WTC11 (cell line): ENCODE data around the gene KCNK3.

Experiments used
- CREB1 ChIP-seq: sonication (generic); formaldehyde crosslinking; IDR thresholded peaks from 2 replicates; pipeline ENCODE4 v1.8.0; 2023; ENCODE audit warnings: mild to moderate bottlenecking, missing genetic modification reagents
- FOXJ3 ChIP-seq: sonication (generic); formaldehyde crosslinking; IDR thresholded peaks from 2 replicates; pipeline ENCODE4 v1.9.0; 2021; ENCODE audit warnings: missing genetic modification reagents, mild to moderate bottlenecking, borderline replicate concordance
- GTF2I ChIP-seq: fragments of 250-450 bp; sonication (Bioruptor Pico); conservative IDR thresholded peaks from 2 replicates; pipeline ENCODE4 v1.4.0; 2021; ENCODE audit warnings: mild to moderate bottlenecking
- NR1H2 ChIP-seq: sonication (generic); formaldehyde crosslinking; IDR thresholded peaks from 2 replicates; pipeline ENCODE4 v1.9.0; 2021; ENCODE audit warnings: mild to moderate bottlenecking, moderate library complexity, missing genetic modification reagents
- NR3C1 ChIP-seq: sonication (generic); formaldehyde crosslinking; conservative IDR thresholded peaks from 2 replicates; pipeline ENCODE4 v1.8.1; 2023; ENCODE audit warnings: low read depth, mild to moderate bottlenecking, missing genetic modification reagents
- SP1 ChIP-seq: sonication (generic); formaldehyde crosslinking; conservative IDR thresholded peaks from 2 replicates; pipeline ENCODE4 v1.8.1; 2022; ENCODE audit warnings: missing genetic modification reagents
- ZNF232 ChIP-seq: sonication (generic); formaldehyde crosslinking; IDR thresholded peaks from 2 replicates; pipeline ENCODE4 v1.8.0; 2022; ENCODE audit warnings: mild to moderate bottlenecking, missing genetic modification reagents
- TF ChIP-seq, protein P1 (sequence below): fragments of 200-600 bp; IDR thresholded peaks from 2 replicates; pipeline ENCODE4 v1.8.0; 2022; ENCODE audit warnings: antibody characterized with exemption
- TF ChIP-seq, protein P2 (sequence below): sonication (generic); formaldehyde crosslinking; IDR thresholded peaks from 2 replicates; pipeline ENCODE4 v1.8.1; 2022; ENCODE audit warnings: mild to moderate bottlenecking, missing genetic modification reagents, moderate library complexity, borderline replicate concordance
- TF ChIP-seq, protein P3 (sequence below): sonication (generic); formaldehyde crosslinking; IDR thresholded peaks from 2 replicates; pipeline ENCODE4 v1.8.1; 2023; ENCODE audit warnings: mild to moderate bottlenecking, missing genetic modification reagents, moderate library complexity

DNA sequence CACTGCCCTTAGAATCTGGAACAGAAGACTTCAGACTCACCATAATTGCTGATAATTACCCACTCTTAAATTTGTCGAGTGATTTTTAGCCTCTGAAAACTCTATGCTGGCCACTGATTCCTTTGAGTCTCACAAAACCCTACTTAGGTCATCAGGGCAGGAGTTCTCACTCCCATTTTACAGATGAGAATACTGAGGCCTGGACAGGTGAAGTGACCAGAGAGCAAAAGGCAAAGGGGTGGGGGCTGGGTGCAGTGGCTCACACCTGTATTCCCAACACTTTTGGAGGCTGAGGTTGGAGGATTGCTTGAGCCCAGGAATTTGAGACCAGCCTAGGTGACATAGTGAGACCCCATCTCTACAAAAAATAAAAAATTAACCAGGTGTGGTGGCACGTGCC is 36.8 kb downstream of the KCNK3 start:
- no peak for TF ChIP-seq FOXJ3 (CRISPR knock-in tag)
- no peak for TF ChIP-seq NR3C1 (CRISPR knock-in tag)
- TF ChIP-seq NR1H2 (CRISPR knock-in tag) = no peak
- TF ChIP-seq, protein P1, sequence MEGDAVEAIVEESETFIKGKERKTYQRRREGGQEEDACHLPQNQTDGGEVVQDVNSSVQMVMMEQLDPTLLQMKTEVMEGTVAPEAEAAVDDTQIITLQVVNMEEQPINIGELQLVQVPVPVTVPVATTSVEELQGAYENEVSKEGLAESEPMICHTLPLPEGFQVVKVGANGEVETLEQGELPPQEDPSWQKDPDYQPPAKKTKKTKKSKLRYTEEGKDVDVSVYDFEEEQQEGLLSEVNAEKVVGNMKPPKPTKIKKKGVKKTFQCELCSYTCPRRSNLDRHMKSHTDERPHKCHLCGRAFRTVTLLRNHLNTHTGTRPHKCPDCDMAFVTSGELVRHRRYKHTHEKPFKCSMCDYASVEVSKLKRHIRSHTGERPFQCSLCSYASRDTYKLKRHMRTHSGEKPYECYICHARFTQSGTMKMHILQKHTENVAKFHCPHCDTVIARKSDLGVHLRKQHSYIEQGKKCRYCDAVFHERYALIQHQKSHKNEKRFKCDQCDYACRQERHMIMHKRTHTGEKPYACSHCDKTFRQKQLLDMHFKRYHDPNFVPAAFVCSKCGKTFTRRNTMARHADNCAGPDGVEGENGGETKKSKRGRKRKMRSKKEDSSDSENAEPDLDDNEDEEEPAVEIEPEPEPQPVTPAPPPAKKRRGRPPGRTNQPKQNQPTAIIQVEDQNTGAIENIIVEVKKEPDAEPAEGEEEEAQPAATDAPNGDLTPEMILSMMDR = no peak
- TF ChIP-seq, protein P2, sequence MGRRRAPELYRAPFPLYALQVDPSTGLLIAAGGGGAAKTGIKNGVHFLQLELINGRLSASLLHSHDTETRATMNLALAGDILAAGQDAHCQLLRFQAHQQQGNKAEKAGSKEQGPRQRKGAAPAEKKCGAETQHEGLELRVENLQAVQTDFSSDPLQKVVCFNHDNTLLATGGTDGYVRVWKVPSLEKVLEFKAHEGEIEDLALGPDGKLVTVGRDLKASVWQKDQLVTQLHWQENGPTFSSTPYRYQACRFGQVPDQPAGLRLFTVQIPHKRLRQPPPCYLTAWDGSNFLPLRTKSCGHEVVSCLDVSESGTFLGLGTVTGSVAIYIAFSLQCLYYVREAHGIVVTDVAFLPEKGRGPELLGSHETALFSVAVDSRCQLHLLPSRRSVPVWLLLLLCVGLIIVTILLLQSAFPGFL (CRISPR knock-in tag) = no peak
- TF ChIP-seq ZNF232 (CRISPR knock-in tag) = no peak
- no peak for TF ChIP-seq SP1 (CRISPR knock-in tag)
- TF ChIP-seq GTF2I (CRISPR knock-in tag) = no peak
- TF ChIP-seq, protein P3, sequence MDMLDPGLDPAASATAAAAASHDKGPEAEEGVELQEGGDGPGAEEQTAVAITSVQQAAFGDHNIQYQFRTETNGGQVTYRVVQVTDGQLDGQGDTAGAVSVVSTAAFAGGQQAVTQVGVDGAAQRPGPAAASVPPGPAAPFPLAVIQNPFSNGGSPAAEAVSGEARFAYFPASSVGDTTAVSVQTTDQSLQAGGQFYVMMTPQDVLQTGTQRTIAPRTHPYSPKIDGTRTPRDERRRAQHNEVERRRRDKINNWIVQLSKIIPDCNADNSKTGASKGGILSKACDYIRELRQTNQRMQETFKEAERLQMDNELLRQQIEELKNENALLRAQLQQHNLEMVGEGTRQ (CRISPR knock-in tag) = no peak
- TF ChIP-seq CREB1 (CRISPR knock-in tag) = no peak
